Keratinocyte (primary cell): ENCODE results near the gene PTPRZ1.

Experiments used
- EZH2 ChIP-seq: IDR thresholded peaks from one replicate; pipeline ENCODE4 v1.6.1; 2012; ENCODE audit warnings: inconsistent platforms, mild to moderate bottlenecking, low read length, moderate library complexity
- TF ChIP-seq, protein P1 (sequence below), 3 experiments: IDR thresholded peaks in 1 of 3; conservative IDR thresholded peaks in 1 of 3; optimal IDR thresholded peaks in 1 of 3; 2 replicates in 2 of 3; 3 replicates in 1 of 3; pipeline versions ENCODE3 to v1.5.1; 2011; ENCODE audit warnings: low read length in 3 of 3, mild to moderate bottlenecking in 3 of 3, moderate library complexity in 2 of 3, control low read depth in 1 of 3, inconsistent platforms in 1 of 3; ENCODE audit not compliant: insufficient read depth in 2 of 3; ENCODE audit errors: extremely low read depth in 1 of 3

DNA sequence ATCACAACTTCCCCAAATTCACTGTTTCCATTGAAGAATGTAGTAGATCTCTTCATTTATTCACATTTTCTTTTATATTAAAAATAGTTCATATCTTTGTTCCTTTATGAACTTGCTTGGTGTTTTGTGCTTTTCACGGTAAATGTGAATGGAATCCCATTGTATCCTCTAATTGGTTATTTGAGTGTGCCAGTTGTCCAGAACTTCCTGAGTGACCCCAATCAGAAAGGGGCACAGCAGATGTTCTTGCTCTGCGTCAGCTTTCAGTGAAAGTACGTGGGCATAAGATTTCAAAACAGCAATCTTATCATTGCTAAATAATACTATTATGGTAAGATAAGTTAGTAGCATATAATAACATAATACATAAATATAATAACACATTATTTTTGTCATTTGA is 47.0 kb downstream of the PTPRZ1 start:
- TF ChIP-seq EZH2, result no peak
- TF ChIP-seq, protein P1, sequence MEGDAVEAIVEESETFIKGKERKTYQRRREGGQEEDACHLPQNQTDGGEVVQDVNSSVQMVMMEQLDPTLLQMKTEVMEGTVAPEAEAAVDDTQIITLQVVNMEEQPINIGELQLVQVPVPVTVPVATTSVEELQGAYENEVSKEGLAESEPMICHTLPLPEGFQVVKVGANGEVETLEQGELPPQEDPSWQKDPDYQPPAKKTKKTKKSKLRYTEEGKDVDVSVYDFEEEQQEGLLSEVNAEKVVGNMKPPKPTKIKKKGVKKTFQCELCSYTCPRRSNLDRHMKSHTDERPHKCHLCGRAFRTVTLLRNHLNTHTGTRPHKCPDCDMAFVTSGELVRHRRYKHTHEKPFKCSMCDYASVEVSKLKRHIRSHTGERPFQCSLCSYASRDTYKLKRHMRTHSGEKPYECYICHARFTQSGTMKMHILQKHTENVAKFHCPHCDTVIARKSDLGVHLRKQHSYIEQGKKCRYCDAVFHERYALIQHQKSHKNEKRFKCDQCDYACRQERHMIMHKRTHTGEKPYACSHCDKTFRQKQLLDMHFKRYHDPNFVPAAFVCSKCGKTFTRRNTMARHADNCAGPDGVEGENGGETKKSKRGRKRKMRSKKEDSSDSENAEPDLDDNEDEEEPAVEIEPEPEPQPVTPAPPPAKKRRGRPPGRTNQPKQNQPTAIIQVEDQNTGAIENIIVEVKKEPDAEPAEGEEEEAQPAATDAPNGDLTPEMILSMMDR (optimal IDR thresholded peaks at IDR 0.05 in 1 of 3, IDR thresholded peaks at IDR 0.05 in 1 of 3, conservative IDR thresholded peaks at IDR 0.05 in 1 of 3; ENCODE audit: extremely low read depth in 1 of 3, insufficient read depth in 2 of 3, low read length in 3 of 3), result no peak
